NCI-H524 (cell line): ENCODE measurements around the gene GLRX5.
A peak's percentile ranks its signal among the peaks of the same experiment; 100 is the strongest.

Source experiments
- DNase-seq, 2 experiments: peaks; one replicate each; lab custom pipeline; 2025; lab: John Stamatoyannopoulos, UW

The GLRX5 gene

GRCh38 chr14:95518045-95518751, 16.7 kb upstream of the GLRX5 start:
- no peak for DNase-seq

GRCh38 chr14:95519699-95520098, 15.2 kb upstream of the GLRX5 start:
- DNase-seq = no peak

- DNase-seq = no peak
These were observed 14.5 kb upstream of the GLRX5 start for GRCh38 chr14:95520346-95520745.

GRCh38 chr14:95521001-95521400, 13.8 kb upstream of the GLRX5 start:
- no peak for DNase-seq

- no peak for DNase-seq
These were observed 12.7 kb upstream of the GLRX5 start for GRCh38 chr14:95522116-95522515.

- DNase-seq = no peak
These were observed 12.3 kb upstream of the GLRX5 start for GRCh38 chr14:95522556-95522955.

- no peak for DNase-seq
These were observed 11.6 kb upstream of the GLRX5 start for GRCh38 chr14:95523051-95523814.

GRCh38 chr14:95523815-95524448, 10.9 kb upstream of the GLRX5 start:
- no peak for DNase-seq

- DNase-seq = no peak
These were observed 9.9 kb upstream of the GLRX5 start for GRCh38 chr14:95524706-95525512.

GRCh38 chr14:95525999-95526398, 8.9 kb upstream of the GLRX5 start:
- peak in 1 of 2 experiments; percentile 50 for DNase-seq

- no peak for DNase-seq
These were observed 8.1 kb upstream of the GLRX5 start for GRCh38 chr14:95526483-95527386.

- DNase-seq = peak in 1 of 2 experiments; percentile 50
These were observed 7.4 kb upstream of the GLRX5 start for GRCh38 chr14:95527387-95528002.

- no peak for DNase-seq
These were observed 5.6 kb upstream of the GLRX5 start for GRCh38 chr14:95529216-95529615.

- DNase-seq = no peak
These were observed 4.2 kb upstream of the GLRX5 start for GRCh38 chr14:95530473-95531276.

GRCh38 chr14:95531473-95531872, 3.4 kb upstream of the GLRX5 start:
- no peak for DNase-seq

- no peak for DNase-seq
These were observed 2.9 kb upstream of the GLRX5 start for GRCh38 chr14:95531969-95532368.

- peak; percentile 83 to 89 for DNase-seq
These were observed 1.4 kb upstream of the GLRX5 start for GRCh38 chr14:95533391-95533821.

GRCh38 chr14:95533822-95534221, 1.0 kb upstream of the GLRX5 start:
- DNase-seq = no peak

GRCh38 chr14:95535226-95536021, 574 bp downstream of the GLRX5 start:
- peak in 1 of 2 experiments; percentile 64 for DNase-seq
